PFSK-1 (cell line): ENCODE data around the gene MAGI1.

Experiments
- FOXP2 ChIP-seq: optimal IDR thresholded peaks from 2 replicates; pipeline ENCODE3; 2011; ENCODE audit warnings: borderline replicate concordance, control low read depth, inconsistent platforms; ENCODE audit not compliant: insufficient read depth; ENCODE audit errors: extremely low read length, extremely low read depth
- POLR2AphosphoS5 ChIP-seq: IDR thresholded peaks from 2 replicates; pipeline ENCODE4 v1.6.1; 2012; ENCODE audit warnings: low read depth, mild to moderate bottlenecking, control low read depth, low read length, moderate library complexity
- SIN3A ChIP-seq: IDR thresholded peaks from 2 replicates; pipeline ENCODE4 v1.6.1; 2012; ENCODE audit warnings: mild to moderate bottlenecking, low read length, moderate library complexity, borderline replicate concordance; ENCODE audit not compliant: insufficient read depth
- TAF1 ChIP-seq: IDR thresholded peaks from 2 replicates; pipeline ENCODE4 v1.6.1; 2012; ENCODE audit warnings: low read length, control low read depth, borderline replicate concordance; ENCODE audit not compliant: insufficient read depth
- TF ChIP-seq, protein P1 (sequence below), 2 experiments: IDR thresholded peaks; 2 replicates each; pipeline versions ENCODE4 v1.6.1 to v1.8.0; 2011 to 2012; ENCODE audit warnings: low read depth in 2 of 2, low read length in 2 of 2, control low read depth in 1 of 2, inconsistent platforms in 1 of 2, mild to moderate bottlenecking in 1 of 2, moderate library complexity in 1 of 2; ENCODE audit not compliant: insufficient read depth in 1 of 2

DNA sequence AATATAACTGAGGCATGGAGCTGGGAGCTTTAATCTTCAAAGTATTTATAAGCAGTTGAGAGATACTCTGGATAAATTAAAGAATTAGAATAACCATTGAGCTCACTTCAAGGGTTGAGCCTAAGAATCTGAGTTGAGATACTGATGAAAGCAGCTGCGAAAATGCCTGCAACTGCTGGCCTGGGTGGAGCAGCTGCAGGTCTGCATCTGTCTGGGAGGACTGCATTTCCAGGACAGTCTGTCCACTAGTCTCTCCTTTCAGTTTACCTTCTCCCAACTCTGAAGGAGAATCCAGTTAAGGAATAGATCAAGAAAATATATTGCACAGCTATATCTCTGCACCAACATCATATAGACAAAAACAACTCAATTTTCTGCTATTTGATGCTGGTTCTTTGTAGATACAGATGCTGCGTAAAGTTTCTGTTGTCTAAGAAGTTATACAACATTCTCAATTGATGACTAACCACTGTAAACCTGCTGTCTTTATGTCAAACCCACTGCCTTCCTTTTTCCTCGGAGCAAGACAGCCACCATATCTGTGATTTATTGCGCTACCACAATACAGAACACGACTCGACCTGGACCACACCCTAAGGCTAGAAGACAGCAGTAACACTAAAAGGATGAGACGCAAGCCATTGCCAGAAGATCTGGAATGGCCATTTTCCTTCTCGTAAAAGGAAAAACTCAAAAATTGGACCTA lies 245.1 kb downstream of the MAGI1 start:
- TF ChIP-seq POLR2AphosphoS5: no peak
- TF ChIP-seq SIN3A: no peak
- TF ChIP-seq FOXP2: no peak
- TF ChIP-seq, protein P1, sequence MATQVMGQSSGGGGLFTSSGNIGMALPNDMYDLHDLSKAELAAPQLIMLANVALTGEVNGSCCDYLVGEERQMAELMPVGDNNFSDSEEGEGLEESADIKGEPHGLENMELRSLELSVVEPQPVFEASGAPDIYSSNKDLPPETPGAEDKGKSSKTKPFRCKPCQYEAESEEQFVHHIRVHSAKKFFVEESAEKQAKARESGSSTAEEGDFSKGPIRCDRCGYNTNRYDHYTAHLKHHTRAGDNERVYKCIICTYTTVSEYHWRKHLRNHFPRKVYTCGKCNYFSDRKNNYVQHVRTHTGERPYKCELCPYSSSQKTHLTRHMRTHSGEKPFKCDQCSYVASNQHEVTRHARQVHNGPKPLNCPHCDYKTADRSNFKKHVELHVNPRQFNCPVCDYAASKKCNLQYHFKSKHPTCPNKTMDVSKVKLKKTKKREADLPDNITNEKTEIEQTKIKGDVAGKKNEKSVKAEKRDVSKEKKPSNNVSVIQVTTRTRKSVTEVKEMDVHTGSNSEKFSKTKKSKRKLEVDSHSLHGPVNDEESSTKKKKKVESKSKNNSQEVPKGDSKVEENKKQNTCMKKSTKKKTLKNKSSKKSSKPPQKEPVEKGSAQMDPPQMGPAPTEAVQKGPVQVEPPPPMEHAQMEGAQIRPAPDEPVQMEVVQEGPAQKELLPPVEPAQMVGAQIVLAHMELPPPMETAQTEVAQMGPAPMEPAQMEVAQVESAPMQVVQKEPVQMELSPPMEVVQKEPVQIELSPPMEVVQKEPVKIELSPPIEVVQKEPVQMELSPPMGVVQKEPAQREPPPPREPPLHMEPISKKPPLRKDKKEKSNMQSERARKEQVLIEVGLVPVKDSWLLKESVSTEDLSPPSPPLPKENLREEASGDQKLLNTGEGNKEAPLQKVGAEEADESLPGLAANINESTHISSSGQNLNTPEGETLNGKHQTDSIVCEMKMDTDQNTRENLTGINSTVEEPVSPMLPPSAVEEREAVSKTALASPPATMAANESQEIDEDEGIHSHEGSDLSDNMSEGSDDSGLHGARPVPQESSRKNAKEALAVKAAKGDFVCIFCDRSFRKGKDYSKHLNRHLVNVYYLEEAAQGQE (IDR thresholded peaks at IDR 0.05; ENCODE audit: insufficient read depth in 1 of 2, low read depth in 2 of 2, low read length in 2 of 2): no peak
- TF ChIP-seq TAF1: no peak
